Stimulated activated CD8-positive, alpha-beta memory T cell treated with anti-CD3 and anti-CD28 coated beads, Interleukin-2, amount 100 ng/mL, for 1 hour (primary cell): Measurements from ENCODE around the gene FAM83C.

Experiments used
- DNase-seq, 2 donors: peaks; one replicate each; pipeline ENCODE4 v3.0.0-alpha.2; 2020; ENCODE audit warnings: low read depth in 2 of 2

FAM83C gene

GRCh38 chr20:35298264-35298663 is 6.0 kb upstream of the FAM83C start:
- DNase-seq = no peak

- DNase-seq = no peak
These were observed 5.5 kb upstream of the FAM83C start for GRCh38 chr20:35297740-35298139.

- no peak for DNase-seq
These were observed 4.9 kb upstream of the FAM83C start for GRCh38 chr20:35297155-35297554.

GRCh38 chr20:35296101-35296554 is 3.9 kb upstream of the FAM83C start:
- no peak for DNase-seq

- DNase-seq = no peak
These were observed 3.4 kb upstream of the FAM83C start for GRCh38 chr20:35295674-35296073.

- DNase-seq = no peak
These were observed 2.8 kb upstream of the FAM83C start for GRCh38 chr20:35295058-35295457.

- DNase-seq = no peak
These were observed 2.1 kb upstream of the FAM83C start for GRCh38 chr20:35294293-35294685.

GRCh38 chr20:35293303-35294292 is 1.4 kb upstream of the FAM83C start:
- DNase-seq = no peak

GRCh38 chr20:35292504-35293285 is 470 bp upstream of the FAM83C start:
- DNase-seq = no peak

- DNase-seq = no peak
These were observed 1.3 kb downstream of the FAM83C start for GRCh38 chr20:35290887-35291417.

GRCh38 chr20:35290186-35290886 is 1.9 kb downstream of the FAM83C start:
- DNase-seq = no peak

GRCh38 chr20:35288325-35289060 is 3.7 kb downstream of the FAM83C start:
- no peak for DNase-seq

GRCh38 chr20:35287509-35288324 is 4.5 kb downstream of the FAM83C start:
- DNase-seq = no peak

- no peak for DNase-seq
These were observed 5.2 kb downstream of the FAM83C start for GRCh38 chr20:35286899-35287508.

GRCh38 chr20:35286077-35286898 is 5.9 kb downstream of the FAM83C start:
- DNase-seq = no peak

- DNase-seq = no peak
These were observed 6.5 kb downstream of the FAM83C start for GRCh38 chr20:35285806-35286076.

- DNase-seq = no peak
These were observed 7.0 kb downstream of the FAM83C start for GRCh38 chr20:35284992-35285805.
